GM13977 (cell line): Measurements from ENCODE around the gene TLR5.

Experiments
- DNase-seq: peaks from one replicate; pipeline ENCODE4 v3.0.0; 2012; ENCODE audit warnings: low spot score
- in situ Hi-C: fragments of 300-500 bp; cut with MboI; formaldehyde crosslinking; loops from one replicate; pipeline ENCODE4 v1.12.0; 2022; ENCODE audit warnings: low sequenced_read_pairs, low pct_unique_long_range_greater_than_20kb, mixed read lengths, inconsistent platforms; ENCODE audit not compliant: unreplicated experiment
- TF ChIP-seq, protein P1 (sequence below): IDR thresholded peaks from 2 replicates; pipeline ENCODE4 v1.5.1; 2012; ENCODE audit warnings: mild to moderate bottlenecking, control low read depth; ENCODE audit not compliant: insufficient read depth; ENCODE audit errors: extremely low read depth, missing control alignments

The TLR5 gene

DNA sequence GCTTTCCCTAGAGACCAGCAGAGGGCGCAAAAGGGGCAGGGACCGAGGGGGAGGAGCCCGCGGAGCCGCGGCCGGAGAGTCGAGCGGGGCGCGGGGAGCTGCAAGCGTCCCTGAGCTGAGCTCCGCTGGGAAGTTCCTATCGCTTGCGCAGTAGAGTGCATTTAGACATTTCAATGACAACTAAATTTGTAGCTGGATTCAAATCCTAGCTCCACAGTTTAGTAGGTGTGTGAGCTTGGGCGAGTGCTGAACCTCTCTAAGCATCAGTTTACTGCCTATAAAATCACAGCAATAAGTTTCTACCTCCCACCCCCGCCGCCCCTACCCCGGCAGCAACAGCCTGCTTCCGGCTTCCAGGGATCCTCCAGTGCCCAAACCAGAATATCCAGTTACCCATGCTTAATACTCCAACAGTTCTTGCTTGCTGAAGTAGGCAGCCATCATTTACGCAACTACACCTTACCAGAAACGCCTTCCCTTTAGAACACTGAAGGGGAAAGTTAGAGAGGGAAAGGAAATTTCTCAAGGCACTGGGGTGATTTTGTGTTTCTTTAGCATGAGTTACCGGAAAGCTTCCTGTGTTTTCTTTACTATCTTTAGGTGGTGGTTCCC lies 9.1 kb downstream of the TLR5 start:
- TF ChIP-seq, protein P1, sequence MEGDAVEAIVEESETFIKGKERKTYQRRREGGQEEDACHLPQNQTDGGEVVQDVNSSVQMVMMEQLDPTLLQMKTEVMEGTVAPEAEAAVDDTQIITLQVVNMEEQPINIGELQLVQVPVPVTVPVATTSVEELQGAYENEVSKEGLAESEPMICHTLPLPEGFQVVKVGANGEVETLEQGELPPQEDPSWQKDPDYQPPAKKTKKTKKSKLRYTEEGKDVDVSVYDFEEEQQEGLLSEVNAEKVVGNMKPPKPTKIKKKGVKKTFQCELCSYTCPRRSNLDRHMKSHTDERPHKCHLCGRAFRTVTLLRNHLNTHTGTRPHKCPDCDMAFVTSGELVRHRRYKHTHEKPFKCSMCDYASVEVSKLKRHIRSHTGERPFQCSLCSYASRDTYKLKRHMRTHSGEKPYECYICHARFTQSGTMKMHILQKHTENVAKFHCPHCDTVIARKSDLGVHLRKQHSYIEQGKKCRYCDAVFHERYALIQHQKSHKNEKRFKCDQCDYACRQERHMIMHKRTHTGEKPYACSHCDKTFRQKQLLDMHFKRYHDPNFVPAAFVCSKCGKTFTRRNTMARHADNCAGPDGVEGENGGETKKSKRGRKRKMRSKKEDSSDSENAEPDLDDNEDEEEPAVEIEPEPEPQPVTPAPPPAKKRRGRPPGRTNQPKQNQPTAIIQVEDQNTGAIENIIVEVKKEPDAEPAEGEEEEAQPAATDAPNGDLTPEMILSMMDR, result peak; percentile 90
- peak; percentile 87 for DNase-seq
- in situ Hi-C loops, result no loop called here

- no peak for DNase-seq
- in situ Hi-C loops, result no loop called here
- TF ChIP-seq, protein P1, result no peak
Measured at GRCh38 chr1:223133306-223133823, 9.7 kb downstream of the TLR5 start.

DNA sequence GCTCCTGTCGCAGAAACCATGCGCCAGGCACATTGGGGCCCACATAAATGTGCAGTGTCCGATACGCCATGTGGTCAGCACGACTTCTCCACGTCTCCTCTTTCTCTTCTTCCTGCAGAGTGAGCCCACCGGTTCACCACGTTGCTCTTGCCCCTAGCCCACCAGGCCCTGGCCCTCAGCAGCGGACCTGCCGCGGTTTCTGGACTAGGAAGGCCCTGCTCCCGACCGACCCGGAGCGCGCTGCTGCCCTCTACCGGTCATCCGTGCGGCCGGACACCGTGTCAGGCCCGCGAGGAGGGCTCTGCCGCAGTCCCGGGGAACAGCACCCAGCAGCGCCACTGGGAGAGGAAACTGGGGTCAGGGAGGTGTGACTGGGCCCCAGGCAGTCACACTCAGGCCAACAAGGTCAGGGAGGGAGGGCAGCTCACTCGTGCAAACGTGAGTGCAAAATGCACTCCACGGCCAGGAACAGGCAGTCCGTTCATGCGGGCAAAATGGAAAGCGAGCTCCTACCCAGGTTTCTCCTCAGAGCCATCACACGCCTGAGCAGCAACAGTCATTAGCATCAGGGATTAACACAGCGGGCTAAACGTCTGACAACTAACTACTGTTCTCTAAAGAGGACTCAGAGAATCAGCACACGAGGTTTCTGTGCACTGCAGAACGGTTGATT lies 13.7 kb downstream of the TLR5 start:
- in situ Hi-C loops, result no loop called here
- TF ChIP-seq, protein P1, result peak; percentile 86
- DNase-seq, result peak; percentile 73

DNA sequence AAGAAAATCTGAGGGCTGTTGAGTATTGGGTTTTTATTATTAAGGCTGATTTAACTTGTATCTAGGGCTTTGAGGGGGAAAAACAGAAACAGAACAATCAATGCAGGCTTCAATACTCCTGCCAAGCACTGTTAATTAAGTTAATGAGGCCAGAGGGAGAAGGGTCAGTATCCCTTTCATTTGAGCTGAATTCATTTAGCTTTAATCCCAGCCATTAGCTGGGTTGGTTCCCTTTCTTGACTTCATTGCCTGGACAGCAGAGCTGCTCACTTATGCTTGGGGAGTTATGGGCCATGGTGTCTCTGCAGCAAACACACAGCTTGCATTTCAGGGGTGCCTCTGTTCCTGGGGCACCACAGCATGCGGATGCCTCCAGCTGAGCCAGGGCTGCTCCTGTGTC lies 16.3 kb downstream of the TLR5 start:
- TF ChIP-seq, protein P1, result no peak
- in situ Hi-C loops, result no loop called here
- no peak for DNase-seq

DNA sequence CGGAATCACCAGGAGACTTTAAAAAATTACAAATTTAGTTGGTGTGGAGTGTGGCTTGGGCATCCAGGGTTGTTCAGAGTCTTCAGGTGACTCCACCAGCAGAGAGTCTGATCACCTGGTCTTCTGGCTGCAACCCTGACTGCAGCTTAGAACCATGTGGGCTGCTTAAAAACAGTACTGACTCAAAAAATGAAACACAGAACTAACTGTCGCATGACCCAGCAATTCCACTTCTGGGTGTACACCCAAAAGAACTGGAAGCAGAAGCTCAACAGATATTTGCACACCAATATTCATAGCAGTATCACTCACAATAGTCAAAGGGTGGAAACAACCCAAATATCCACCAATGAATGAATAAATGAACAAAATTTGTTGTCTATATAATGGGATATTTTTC lies 17.3 kb downstream of the TLR5 start:
- in situ Hi-C loops, result no loop called here
- no peak for DNase-seq
- TF ChIP-seq, protein P1, result no peak

DNA sequence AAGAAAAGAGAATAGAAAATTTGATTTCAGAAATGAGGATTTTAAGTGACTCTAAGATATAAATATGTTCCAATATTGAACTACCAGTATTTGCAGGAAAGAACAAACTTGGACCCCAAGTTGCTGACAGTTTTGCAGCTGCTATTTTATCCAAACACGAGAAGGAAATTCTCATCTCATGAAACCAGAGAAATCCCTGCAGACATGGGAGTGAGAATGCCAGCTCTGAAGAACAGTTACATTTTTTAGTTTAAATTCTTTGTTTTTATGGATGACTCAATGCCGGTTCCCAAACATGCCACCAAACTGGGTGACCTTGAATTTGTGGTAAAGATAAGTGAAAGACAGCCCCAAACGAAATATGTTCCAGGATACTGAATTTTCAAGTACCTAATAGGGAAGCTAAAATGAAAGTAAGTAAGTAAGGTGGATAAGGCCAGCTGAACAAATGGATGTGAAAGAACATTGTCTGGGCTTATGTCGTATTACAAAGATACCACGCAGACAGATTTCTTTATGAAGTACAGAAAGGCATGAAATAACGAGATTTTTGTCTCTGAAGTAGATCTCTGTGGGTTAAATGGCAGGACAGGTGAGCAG lies 19.9 kb downstream of the TLR5 start:
- DNase-seq, result no peak
- TF ChIP-seq, protein P1, result no peak
- in situ Hi-C loops, result no loop called here
